GM21717 (cell line): Measurements from ENCODE around the gene GATAD2B.
"Not testable (repeated sequence)": the region's sequence is repeated elsewhere in the genome, so short reads cannot be mapped to it uniquely, and the experiment has no call there.

Experiments used
- ATAC-seq: cut with Tn5 transposase; IDR thresholded peaks from one replicate; pipeline ENCODE4 v1.9.1; 2021; ENCODE audit warnings: mild to moderate bottlenecking, moderate library complexity; ENCODE audit not compliant: unreplicated experiment

GATAD2B gene

DNA sequence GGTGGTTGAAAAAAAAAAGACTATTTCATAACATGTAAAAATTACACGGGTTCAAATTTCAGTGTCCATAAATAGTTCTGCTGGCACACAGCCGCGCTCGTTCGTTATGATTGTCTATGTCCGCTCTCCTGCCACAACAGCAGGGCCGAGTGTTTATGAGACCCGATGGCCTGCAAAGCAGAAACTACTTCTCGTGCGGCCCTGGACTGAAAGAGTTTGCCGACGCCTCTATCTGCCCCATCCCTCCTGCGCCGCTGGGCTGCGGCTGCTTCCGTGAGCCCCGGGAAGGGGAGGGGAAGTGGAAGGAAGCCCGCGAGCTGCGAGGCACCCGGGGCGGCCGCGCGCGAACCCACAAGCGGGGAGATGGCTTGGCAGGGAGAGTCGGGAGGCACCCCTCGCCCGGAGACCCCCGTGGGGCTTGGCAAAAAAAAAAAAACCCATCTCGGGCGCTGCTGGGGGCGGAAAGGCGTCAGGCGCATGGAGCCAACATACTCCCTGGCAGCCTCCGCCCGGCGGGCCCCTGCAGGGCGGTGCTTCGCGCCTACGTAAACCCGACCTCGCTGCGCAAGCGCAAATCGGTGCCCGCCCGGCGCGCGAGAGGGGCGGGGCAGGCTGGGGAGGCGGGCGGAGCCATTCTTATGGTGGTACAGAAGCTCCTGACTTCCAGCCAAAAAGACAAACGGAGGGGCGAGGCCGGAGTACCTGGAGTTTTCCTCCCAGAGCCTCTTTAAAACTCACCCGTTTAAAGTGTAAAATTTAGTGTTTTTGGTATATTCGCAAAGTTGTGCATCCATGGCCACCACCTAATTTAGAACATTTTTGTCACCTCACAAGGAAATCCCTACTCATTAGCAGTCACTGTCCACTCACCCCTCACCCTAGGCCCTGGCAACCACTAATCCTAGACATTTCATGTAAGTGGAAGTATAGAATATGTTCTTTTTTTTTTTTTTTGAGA lies 139.3 kb downstream of the GATAD2B start:
- ATAC-seq = peak; percentile 69

DNA sequence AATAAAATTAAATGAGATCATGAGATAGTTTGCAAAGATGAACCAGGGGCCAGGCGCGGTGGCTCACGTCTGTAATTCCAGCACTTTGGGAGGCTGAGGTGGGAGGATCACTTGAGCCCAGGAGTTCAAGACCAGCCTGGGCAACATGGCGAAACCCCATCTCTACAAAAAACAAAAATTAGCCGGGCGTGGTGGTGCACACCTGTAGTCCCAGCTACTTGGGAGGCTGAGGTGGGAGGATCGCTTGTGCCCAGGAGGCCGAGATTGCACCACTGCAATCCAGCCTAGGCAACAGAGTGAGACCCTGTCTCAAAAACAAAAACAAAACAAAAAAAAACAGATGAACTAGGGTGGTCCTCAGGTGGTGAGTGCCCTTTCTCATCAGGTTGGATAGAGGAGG lies 140.1 kb downstream of the GATAD2B start:
- not testable (repeated sequence) for ATAC-seq

DNA sequence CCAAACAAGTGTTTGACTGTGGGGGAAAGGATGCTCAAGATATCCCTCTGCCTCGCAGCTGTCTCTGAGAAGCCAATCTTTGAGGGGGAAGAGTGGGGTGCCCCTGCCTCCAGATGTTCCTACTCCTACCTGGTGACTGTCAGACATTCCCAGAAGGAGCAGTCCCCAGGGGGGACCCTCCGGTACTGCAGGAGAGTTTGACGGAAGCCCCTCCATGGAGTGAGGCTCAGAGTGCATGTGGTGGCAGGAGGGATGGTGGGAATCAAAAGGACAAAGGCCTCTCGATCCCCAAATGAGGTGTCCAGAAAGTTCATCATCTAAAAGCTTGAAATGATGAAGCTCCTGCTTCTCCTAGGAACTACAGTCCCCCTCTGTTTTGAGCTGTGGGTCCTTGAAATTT lies 142.2 kb downstream of the GATAD2B start:
- no peak for ATAC-seq

DNA sequence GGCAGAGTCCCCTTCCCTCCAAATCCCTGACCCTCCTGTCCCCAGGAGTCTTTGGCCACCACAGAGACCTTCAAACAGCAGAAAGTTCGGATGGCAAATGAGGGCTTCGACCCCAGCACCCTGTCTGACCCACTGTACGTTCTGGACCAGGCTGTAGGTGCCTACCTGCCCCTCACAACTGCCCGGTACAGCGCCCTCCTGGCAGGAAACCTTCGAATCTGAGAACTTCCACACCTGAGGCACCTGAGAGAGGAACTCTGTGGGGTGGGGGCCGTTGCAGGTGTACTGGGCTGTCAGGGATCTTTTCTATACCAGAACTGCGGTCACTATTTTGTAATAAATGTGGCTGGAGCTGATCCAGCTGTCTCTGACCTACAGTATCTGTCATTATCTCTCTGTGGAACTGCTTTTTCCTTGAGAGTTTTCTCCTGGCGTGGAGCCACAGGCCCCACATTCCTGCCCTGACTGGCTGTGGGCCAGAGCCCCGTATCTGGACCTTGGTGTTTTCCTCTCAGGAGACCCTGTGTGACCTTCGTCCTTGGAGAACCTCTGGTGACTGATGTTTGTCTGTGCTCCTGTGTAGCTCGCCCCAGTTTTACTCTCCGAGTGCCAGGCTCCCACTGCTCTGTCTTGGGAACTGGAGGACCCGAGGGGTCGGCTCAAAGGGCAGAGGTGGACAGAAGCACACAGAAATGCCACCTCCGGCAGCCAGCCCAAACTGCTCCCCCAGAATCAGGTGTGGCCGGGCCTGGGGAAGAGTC lies 142.8 kb downstream of the GATAD2B start:
- no peak for ATAC-seq

DNA sequence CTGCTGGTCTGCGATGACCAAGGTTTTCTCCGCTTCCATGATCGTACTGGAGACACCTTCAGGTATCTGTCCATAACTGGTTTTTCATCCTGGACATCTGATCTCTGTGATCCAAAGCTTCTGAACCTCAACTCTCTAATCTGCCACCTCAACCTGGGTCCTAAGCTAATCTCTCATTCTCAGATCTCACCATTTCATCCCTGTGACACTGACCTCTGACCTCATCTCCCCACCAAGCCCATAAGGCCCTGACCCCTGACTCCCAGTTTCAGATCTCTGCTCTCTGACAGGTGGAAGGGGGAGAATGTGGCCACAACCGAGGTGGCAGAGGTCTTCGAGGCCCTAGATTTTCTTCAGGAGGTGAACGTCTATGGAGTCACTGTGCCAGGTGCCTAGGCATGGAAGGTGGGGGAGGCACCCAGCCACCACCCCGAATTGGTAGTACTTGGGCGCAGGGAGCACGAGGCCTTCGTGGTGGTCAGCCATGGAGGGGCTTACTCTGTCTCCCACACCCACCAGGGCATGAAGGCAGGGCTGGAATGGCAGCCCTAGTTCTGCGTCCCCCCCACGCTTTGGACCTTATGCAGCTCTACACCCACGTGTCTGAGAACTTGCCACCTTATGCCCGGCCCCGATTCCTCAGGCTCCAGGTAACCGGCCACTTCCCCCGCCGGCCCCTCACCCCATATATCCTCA lies 143.8 kb downstream of the GATAD2B start:
- no peak for ATAC-seq

DNA sequence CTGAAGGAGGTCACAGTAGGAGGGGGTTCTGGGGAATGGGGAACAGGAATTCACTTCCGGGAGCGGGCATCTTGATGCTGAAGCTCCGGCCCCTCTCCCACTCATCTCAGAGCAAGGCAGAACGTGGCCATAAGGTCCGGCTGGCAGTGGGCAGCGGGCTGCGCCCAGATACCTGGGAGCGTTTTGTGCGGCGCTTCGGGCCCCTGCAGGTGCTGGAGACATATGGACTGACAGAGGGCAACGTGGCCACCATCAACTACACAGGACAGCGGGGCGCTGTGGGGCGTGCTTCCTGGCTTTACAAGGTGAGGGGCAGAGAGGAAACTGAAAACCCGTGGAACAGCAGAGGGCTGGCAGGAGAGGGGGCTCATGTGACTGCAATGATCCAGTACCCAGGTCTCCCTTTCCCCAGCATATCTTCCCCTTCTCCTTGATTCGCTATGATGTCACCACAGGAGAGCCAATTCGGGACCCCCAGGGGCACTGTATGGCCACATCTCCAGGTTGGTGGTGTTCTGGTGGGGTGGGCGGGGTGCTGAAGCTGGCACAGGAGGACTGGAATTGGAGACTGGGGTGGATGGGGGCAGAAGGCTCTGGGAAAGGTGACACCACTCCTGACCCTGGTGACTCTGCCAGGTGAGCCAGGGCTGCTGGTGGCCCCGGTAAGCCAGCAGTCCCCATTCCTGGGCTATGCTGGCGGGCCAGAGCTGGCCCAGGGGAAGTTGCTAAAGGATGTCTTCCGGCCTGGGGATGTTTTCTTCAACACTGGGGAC lies 144.5 kb downstream of the GATAD2B start:
- ATAC-seq = no peak

DNA sequence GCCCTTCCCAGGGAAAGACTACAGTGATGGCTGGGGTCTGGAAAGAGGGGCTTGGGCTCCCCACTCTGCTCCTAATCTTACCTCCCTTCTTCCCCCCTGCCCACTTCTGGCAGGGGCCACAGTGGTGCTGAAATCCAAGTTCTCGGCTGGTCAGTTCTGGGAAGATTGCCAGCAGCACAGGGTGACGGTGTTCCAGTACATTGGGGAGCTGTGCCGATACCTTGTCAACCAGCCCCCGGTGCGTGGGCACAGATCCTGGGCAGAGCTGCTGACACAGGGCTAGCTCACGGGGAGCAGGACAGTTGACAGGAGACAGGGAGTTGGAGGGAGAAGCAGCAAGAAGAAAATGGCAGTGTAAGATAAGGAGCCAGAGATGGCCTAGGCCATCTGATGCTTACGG lies 145.1 kb downstream of the GATAD2B start:
- no peak for ATAC-seq

DNA sequence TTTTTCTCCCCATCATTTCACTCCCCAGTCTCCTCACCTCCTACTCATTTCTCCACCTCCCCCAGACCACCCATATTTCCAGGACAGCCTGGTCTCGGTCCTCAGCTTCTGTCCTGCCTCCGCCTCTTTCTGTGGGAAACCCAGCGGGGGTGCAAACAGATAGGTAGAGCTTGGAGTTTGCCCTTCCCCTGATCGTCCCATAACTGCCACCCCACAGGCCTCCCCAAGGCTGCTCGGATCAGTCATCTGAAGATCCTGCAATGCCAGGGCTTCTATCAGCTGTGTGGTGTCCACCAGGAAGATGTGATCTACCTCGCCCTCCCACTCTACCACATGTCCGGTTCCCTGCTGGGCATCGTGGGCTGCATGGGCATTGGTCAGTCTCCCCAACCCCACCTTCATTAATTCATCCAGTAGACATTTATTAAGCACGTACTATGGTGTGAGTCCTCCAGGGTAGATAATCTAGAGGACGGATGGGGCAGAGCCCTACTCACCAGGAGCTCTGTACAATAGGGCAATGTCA lies 145.9 kb downstream of the GATAD2B start:
- ATAC-seq = no peak

DNA sequence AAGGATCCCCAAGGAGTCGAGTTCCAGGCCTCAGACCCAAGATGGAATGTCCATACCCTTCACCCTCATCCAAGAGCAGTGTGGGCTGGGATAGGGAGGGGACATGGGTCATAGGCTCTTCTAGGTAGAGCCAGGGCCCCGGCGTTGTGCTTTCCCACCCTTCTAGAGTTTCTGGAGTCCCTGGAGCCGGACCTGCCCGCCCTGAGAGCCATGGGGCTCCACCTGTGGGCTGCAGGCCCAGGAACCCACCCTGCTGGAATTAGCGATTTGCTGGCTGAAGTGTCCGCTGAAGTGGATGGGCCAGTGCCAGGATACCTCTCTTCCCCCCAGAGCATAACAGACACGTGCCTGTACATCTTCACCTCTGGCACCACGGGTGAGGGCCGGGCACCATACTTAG lies 146.4 kb downstream of the GATAD2B start:
- no peak for ATAC-seq

DNA sequence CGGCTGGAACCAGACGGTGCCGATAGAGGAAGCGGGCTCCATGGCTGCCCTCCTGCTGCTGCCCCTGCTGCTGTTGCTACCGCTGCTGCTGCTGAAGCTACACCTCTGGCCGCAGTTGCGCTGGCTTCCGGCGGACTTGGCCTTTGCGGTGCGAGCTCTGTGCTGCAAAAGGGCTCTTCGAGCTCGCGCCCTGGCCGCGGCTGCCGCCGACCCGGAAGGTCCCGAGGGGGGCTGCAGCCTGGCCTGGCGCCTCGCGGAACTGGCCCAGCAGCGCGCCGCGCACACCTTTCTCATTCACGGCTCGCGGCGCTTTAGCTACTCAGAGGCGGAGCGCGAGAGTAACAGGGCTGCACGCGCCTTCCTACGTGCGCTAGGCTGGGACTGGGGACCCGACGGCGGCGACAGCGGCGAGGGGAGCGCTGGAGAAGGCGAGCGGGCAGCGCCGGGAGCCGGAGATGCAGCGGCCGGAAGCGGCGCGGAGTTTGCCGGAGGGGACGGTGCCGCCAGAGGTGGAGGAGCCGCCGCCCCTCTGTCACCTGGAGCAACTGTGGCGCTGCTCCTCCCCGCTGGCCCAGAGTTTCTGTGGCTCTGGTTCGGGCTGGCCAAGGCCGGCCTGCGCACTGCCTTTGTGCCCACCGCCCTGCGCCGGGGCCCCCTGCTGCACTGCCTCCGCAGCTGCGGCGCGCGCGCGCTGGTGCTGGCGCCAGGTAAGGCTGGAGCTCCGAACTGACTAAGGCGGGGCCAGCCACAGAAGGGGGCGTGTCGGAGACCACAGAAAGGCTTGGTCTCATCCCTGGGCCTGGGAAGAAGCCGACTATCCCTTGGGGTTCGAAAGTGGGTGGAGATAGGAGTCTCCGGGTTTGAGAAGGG lies 147.1 kb downstream of the GATAD2B start:
- ATAC-seq = peak; percentile 41

DNA sequence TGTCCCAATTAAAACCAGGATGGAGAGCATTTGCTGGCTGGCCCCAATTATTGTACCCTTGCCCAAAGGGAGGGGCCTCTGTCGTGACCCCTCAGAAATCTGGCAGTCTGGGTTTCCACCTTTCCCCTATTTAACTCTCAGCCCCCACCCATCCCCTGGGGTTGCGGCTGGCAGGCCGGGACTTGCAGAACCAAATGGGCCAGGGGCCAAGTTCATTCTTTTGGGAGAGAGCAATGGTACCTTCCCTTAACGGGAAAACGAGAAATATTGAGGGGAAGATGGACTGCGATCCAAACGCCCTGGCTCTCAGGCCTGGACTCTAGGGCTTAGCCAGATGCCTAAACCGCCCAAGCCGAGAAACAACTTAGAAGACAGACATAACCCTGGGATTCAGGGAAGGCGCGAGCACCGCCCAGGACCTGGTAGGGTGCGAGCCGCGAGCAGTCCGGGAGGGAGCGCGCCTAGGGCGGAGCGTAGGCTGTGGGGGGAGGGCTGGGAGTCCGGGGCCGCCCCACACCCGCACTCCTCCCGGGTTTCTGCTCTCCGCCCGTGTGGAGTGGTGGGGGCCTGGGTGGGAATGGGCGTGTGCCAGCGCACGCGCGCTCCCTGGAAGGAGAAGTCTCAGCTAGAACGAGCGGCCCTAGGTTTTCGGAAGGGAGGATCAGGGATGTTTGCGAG lies 147.9 kb downstream of the GATAD2B start, which contains the start of gene SLC27A3:
SLC27A3 (plus strand) TSS at position 628 of the 678 bp plus-strand sequence. CDS start 91 bp downstream, outside the sequence.
- ATAC-seq = peak; percentile 18

DNA sequence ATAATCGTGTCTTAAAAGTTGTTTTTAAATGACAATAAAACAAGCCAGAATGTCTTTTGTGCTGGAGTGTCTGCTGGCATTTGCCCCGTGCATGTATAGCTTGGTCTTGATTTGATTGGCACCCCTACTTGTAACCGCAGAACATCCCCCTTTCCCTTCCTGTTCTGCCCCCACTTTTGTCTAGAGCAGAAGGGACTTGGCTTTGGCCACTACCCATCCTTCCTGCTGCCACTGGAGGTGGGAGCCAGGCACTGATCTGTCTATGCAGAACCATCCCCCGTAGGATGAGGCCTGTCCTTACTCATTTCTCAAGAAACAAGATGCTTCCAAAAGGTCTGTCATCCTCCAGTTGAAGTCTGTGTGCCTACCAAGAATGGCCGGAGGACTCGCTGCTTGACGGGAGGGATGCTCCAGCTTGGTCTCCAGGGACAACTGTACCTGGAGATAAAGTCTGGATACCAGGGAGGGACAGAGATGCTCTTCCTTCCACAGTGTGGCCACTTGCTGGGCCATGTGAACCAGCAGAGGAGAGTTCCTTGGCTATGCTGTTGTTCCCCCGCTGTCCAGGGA lies 148.7 kb downstream of the GATAD2B start:
- no peak for ATAC-seq

DNA sequence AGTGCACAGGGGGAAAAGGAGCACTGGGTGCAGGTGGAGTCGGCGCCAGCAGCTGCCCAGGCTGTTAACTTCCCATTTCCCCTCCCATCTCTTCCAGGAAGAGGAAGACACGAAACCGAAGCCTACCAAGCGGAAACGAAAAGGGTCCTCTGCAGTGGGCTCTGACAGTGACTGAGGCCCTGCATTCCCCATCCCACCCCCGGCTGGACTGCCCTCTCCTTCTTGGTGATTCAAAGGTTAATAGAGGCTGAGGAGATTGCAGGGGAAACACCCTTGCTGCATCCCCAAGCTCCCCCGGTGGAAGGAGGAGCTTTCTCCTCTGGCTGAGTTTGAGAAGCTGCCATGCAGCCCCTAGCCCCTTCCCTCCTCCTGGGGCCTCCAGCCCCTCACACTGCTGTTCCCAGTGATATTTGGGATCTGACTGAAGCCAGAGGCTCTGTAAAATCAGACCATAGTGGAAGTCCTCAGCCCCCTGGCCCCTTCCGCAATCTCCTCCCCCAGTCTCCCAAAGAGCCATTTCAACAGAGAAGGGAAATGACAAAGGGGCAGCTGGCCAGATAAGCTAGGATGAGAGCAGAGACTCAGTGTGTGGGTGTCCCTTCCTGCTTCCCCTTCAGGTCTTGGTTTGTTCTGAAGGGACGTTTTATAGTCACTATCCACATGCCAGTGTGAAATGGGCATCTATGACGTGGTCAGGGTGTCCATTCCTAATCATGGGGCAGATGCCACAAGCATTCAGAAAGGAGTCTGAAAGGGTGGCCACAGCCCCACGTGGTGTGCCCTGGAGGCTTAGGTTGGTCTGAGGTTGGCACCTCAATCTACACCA lies 149.5 kb downstream of the GATAD2B start:
- ATAC-seq = no peak

DNA sequence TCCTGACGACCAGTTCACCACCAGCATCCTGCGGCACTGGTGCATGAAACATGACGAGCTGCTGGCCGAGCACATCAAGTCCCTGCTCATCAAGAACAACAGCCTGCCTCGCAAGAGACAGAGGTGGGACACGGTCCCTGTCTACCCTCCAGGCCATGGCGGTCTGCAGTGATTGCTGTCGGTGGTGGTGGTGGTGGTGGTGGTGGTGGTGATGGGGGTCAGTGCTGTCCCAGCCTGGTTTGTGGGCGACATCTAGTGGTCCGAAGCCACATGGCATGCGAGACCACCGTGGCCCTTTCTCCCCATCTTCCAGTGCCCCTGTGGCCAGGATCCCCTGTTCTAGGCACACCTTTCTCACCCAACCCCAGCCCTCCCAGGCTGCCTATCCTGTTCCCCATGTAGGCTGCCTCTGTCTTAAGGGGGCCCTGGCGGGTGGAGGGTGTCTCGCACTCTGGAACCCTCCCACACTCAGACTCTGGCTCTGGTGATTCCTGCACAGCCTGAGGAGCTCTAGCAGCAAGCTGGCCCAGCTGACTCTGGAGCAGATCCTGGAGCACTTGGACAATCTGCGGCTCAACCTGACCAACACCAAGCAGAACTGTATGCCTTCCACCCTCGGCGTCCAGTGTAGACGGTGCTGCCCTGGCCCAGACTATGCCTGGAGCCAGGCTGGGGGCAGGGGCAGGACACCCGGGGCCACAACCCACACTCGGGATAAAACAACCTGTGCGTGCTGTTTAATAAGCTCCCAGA lies 150.8 kb downstream of the GATAD2B start:
- ATAC-seq = no peak

DNA sequence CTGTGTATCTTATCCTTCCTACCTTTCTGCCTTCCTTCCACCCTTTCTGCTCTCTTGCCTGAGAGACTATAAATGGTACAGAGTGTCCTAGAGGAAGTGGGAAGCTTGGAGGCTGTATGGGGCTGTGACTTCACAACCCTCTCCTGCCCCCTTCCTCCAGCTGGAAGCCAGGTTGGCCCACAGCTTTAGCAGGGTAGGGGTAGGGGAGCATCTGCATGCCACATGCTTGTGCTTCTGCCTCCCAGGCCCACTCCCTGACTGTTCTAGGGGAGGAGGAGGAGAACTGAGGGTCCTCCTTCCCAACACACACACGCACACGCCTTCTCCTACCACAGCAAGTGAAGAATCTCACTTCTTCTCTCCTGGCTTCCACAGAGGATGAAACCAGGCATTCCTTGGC lies 151.5 kb downstream of the GATAD2B start:
- no peak for ATAC-seq

DNA sequence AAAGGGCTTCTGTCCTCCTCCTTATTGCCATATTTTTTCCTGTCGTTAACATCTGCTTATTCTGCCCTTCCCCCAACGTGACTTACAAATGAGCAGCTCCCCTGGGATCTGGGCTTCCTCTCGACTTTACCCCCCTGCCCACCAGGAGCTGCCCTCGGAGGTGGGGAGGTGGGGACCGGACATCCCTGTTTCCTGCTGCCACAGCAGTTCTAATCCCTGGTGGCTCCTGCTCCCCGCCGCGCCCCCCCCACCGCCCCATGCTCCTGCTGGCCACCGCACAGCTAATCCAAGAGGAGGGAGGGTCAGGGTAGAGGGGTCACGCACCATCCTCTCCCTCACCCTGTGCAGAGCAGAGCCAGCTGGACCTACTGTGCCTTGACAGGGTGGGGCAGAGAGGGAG lies 152.0 kb downstream of the GATAD2B start:
- no peak for ATAC-seq

DNA sequence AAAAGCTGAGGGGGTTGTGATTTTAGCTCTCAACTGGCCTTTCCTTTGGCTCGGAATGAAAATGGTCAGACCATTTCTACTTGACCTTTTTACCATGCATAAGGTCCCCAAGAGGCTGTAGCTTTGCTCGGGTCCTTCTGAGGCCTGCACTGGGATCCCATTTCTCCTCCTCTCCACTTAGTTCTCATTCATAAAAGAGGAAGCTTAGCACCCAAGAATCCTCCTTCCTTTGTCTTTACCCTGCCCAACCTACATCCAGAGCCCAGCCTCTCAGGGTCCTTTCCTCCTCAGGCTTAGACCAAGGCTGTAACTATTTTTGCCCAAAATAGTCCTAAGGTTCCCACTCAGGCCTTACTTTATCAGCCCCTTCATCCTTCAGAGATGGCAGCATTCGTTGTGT lies 153.6 kb downstream of the GATAD2B start:
- no peak for ATAC-seq
